A673 (cell line): ENCODE measurements around the gene H2BK1. TPM values are rescaled to one million over a fixed set of nuclear protein-coding genes. Genes with fewer than 3 reads are reported as not detected.

Source experiments
- BruUV-seq: library from RNA; stranded (reverse); fragments of 400-500 nt; replicated peaks from 2 replicates; lab custom pipeline; 2021; lab: Mats Ljungman, UMichigan
- CTCF ChIA-PET: fragments of 300-600 bp; sonication (Branson Sonifier 250); formaldehyde crosslinking; loops from one replicate; lab custom pipeline; 2022; ENCODE audit warnings: antibody characterized with exemption; lab: Charles Lee
- POLR2A ChIA-PET: fragments of 300-600 bp; sonication (Branson Sonifier 250); formaldehyde crosslinking; loops from one replicate; lab custom pipeline; 2022; ENCODE audit warnings: antibody characterized with exemption; ENCODE audit not compliant: low non-redundant PET; lab: Charles Lee
- DNase-seq: peaks from one replicate; pipeline ENCODE4 v3.0.0-alpha.2; 2015; ENCODE audit warnings: low spot score
- H3K27ac ChIP-seq: fragments of 200-600 bp; sonication (generic); 2 replicates; pipeline ENCODE4 v1.5.1; 2016; ENCODE audit warnings: mixed run types, low read depth, mild to moderate bottlenecking, mixed read lengths, antibody characterized with exemption, low read length; ENCODE audit not compliant: poor library complexity, severe bottlenecking
- H3K27me3 ChIP-seq: fragments of 200-600 bp; sonication (generic); replicated peaks from 2 replicates; pipeline ENCODE4 v1.6.1; 2017; ENCODE audit warnings: mixed run types, low read depth, mild to moderate bottlenecking, mixed read lengths, antibody characterized with exemption, low read length; ENCODE audit not compliant: insufficient read depth, poor library complexity
- H3K36me3 ChIP-seq: fragments of 200-600 bp; sonication (generic); 2 replicates; pipeline ENCODE4 v1.6.1; 2016; ENCODE audit warnings: mixed run types, mild to moderate bottlenecking, mixed read lengths, antibody characterized with exemption, low read length; ENCODE audit not compliant: insufficient read depth, poor library complexity, severe bottlenecking
- H3K4me1 ChIP-seq: fragments of 200-600 bp; sonication (generic); 2 replicates; pipeline ENCODE4 v1.6.1; 2017; ENCODE audit warnings: mixed run types, mild to moderate bottlenecking, mixed read lengths, antibody characterized with exemption, low read length; ENCODE audit not compliant: insufficient read depth, poor library complexity, severe bottlenecking
- H3K4me3 ChIP-seq: fragments of 200-600 bp; sonication (generic); 2 replicates; pipeline ENCODE4 v1.5.1; 2016; ENCODE audit warnings: low read depth, mixed run types, mild to moderate bottlenecking, mixed read lengths, low read length; ENCODE audit not compliant: poor library complexity, severe bottlenecking
- H3K9me3 ChIP-seq: fragments of 200-600 bp; sonication (generic); 2 replicates; pipeline ENCODE4 v1.6.1; 2016; ENCODE audit warnings: mixed run types, low read depth, mild to moderate bottlenecking, mixed read lengths, antibody characterized with exemption, low read length; ENCODE audit not compliant: poor library complexity, severe bottlenecking
- CTCF ChIP-seq: fragments of 300-800, 200-600 bp; sonication (generic); conservative IDR thresholded peaks from 2 replicates; pipeline ENCODE4 v1.5.1; 2017; ENCODE audit warnings: low read depth, mild to moderate bottlenecking, antibody characterized with exemption, low read length, moderate library complexity, mixed read lengths
- EZH2 ChIP-seq: fragments of 200-600 bp; sonication (generic); IDR thresholded peaks from 2 replicates; pipeline ENCODE4 v1.6.1; 2017; ENCODE audit warnings: borderline replicate concordance, low read depth, mild to moderate bottlenecking, mixed read lengths, antibody characterized with exemption, low read length; ENCODE audit not compliant: poor library complexity, severe bottlenecking
- intact Hi-C: fragments of 100-400 bp; cut with micrococcal nuclease; formaldehyde crosslinking; loops from one replicate; pipeline ENCODE4 v1.10.0; 2022; ENCODE audit not compliant: unreplicated experiment
- total RNA-seq: library from RNA; stranded (reverse); gene quantifications from 2 replicates; pipeline ENCODE4 v1.2.3, GENCODE V29; 2021

H2BK1 gene
- total RNA-seq, 1 experiment from 2014 or later, result not detected

DNA sequence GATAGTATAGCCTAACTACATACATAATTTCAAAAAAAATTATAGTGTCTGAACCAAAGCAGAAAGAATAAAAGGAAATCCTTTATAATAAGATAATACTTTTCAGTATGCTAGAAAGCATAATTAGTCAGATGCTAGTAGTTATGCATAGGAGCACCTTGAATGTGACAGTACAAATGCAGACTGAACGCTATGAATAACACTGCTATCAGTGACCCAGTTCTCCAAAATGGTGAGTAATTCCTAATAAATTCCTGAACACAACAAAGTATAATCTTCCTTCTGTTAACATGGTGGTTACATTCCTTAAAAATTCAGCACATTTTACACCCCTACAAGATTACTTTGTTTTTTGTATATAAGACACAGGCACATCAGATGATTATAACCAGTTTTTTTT lies 20.8 kb upstream of the H2BK1 start:
- no peak overlapping the region for H3K4me3 ChIP-seq
- intact Hi-C loops, result loop anchor here (5.0 kb wide), 1 partner anchor 174 kb away; the partner anchor contains the start of genes CDK5 and SLC4A2
- peaks cover 18% of the 10 kb centered on the region for H3K4me1 ChIP-seq
- CTCF ChIA-PET, result no interaction called here
- no peak for DNase-seq
- POLR2A ChIA-PET, result no interaction called here
- H3K9me3 ChIP-seq, result no peaks in the 10 kb centered on the region
- no peak overlapping the region for H3K27ac ChIP-seq
- BruUV-seq, result no TSS peak
- H3K36me3 ChIP-seq, result peaks cover 11% of the 10 kb centered on the region
- H3K27me3 ChIP-seq, result no peaks in the 10 kb centered on the region
- no peak for TF ChIP-seq CTCF

- Histone ChIP-seq H3K27me3 (no peaks in the 10 kb centered on the region), H3K9me3 (no peaks in the 10 kb centered on the region), H3K4me3 (no peak overlapping the region), H3K27ac (no peak overlapping the region), H3K36me3 (peaks cover 11% of the 10 kb centered on the region), H3K4me1 (peaks cover 17% of the 10 kb centered on the region)
- CTCF ChIA-PET, result no interaction called here
- intact Hi-C loops, result loop anchor here (5.0 kb wide), 1 partner anchor 107 kb away; no protein-coding TSS in a partner anchor
- TF ChIP-seq CTCF (no peak), EZH2 (no peak)
- no TSS peak for BruUV-seq
- DNase-seq, result no peak
- POLR2A ChIA-PET, result interaction anchor here (0.7 kb wide), 1 partner anchor 158 kb away, joined by 5 read pairs; no protein-coding TSS in a partner anchor
Observed at GRCh38 chr7:151229249-151229648, 19.0 kb upstream of the H2BK1 start.

DNA sequence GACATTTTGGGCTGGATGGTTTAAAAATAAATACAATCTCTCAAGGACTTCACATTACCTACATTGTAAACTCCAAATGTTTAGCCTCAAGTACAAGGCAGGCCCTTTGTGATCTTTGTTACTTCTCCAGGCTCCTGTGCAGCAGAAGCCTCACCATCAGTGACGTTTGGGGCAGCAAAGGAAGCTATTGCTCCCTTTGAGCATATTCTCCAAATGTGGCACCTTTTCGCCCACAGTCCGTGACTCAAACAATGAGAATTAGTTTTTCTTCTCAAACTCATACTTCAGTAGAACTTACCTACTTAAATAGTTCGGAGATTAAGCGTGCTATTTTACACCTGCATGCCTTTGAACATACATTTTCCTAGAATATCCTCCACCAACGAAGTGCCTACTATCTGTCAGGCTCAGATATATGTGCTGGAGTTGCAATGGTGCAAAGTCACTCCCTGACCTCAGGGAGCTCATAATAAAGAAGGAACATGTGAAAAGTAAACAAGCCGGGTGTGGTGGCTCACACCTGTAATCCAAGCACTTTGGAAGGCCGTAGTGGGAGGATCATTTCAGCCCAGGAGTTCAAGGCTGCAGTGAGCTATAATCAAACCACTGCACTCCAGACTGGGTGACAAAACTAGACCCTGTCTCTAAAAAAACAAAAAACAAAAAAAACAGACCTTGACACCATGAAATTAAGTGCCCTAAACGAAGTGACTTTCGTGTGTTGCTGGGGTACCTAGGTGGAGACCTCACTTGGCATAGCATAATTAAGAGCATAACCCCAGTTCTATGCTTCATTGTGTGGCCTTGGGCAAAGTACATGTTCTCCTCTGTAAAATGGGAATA lies 18.0 kb upstream of the H2BK1 start:
- H3K36me3 ChIP-seq, result peaks cover 21% of the 10 kb centered on the region
- no peaks in the 10 kb centered on the region for H3K27me3 ChIP-seq
- CTCF ChIA-PET, result interaction anchor here (1.4 kb wide), 1 partner anchor 16 kb away, joined by 5 read pairs; no protein-coding TSS in a partner anchor
- H3K9me3 ChIP-seq, result no peaks in the 10 kb centered on the region
- no peak for DNase-seq
- TF ChIP-seq EZH2, result no peak
- TF ChIP-seq CTCF, result no peak
- peaks cover 12% of the 10 kb centered on the region for H3K4me1 ChIP-seq
- intact Hi-C loops, result loop anchor here (5.0 kb wide), 1 partner anchor 106 kb away; no protein-coding TSS in a partner anchor
- BruUV-seq, result no TSS peak
- H3K4me3 ChIP-seq, result peak overlapping the region; percentile 81
- H3K27ac ChIP-seq, result peak overlapping the region; percentile 74
- POLR2A ChIA-PET, result no interaction called here
